HuH-7.5 (cell line): ENCODE results near the gene ELF1.
"Not testable (repeated sequence)": the region's sequence is repeated elsewhere in the genome, so short reads cannot be mapped to it uniquely, and the experiment has no call there.

Experiments used
- DNase-seq: peaks from one replicate; pipeline ENCODE4 v3.0.0; 2011; ENCODE audit warnings: low spot score

The ELF1 gene

GRCh38 chr13:41042419-41042818, 23.3 kb upstream of the ELF1 start:
- DNase-seq: not testable (repeated sequence)

- no peak for DNase-seq
These were observed 21.6 kb upstream of the ELF1 start for GRCh38 chr13:41040584-41041334.

- DNase-seq: no peak
These were observed 20.6 kb upstream of the ELF1 start for GRCh38 chr13:41039746-41040145.

- not testable (repeated sequence) for DNase-seq
These were observed 17.4 kb upstream of the ELF1 start for GRCh38 chr13:41036557-41036956.

GRCh38 chr13:41034881-41035280, 15.8 kb upstream of the ELF1 start:
- no peak for DNase-seq

GRCh38 chr13:41034382-41034781, 15.3 kb upstream of the ELF1 start:
- DNase-seq: no peak

- DNase-seq: no peak
These were observed 13.7 kb upstream of the ELF1 start for GRCh38 chr13:41032691-41033376.

GRCh38 chr13:41029629-41030028, 10.5 kb upstream of the ELF1 start:
- DNase-seq: no peak

GRCh38 chr13:41028051-41028450, 8.9 kb upstream of the ELF1 start:
- no peak for DNase-seq

GRCh38 chr13:41026788-41027187, 7.7 kb upstream of the ELF1 start:
- DNase-seq: no peak

- no peak for DNase-seq
These were observed 6.4 kb upstream of the ELF1 start for GRCh38 chr13:41025518-41025917.

- no peak for DNase-seq
These were observed 647 bp upstream of the ELF1 start for GRCh38 chr13:41019578-41020347.

- DNase-seq: no peak
These were observed 541 bp downstream of the ELF1 start for GRCh38 chr13:41018602-41018948.

- DNase-seq: no peak
These were observed 1.1 kb downstream of the ELF1 start for GRCh38 chr13:41017817-41018601.

- DNase-seq: no peak
These were observed 2.0 kb downstream of the ELF1 start for GRCh38 chr13:41017159-41017558.

GRCh38 chr13:41015920-41016319, 3.2 kb downstream of the ELF1 start:
- DNase-seq: no peak

- DNase-seq: no peak
These were observed 5.3 kb downstream of the ELF1 start for GRCh38 chr13:41013835-41014234.

GRCh38 chr13:41012536-41012935, 6.6 kb downstream of the ELF1 start:
- no peak for DNase-seq

- DNase-seq: no peak
These were observed 7.6 kb downstream of the ELF1 start for GRCh38 chr13:41011382-41011956.

GRCh38 chr13:41008349-41008980, 10.7 kb downstream of the ELF1 start:
- DNase-seq: no peak

GRCh38 chr13:41007744-41008128, 11.4 kb downstream of the ELF1 start:
- DNase-seq: no peak
